K562 (cell line): ENCODE data around the gene PEX19.

ENCODE experiments used
- BHLHE40 ChIP-seq: IDR thresholded peaks from 2 replicates; pipeline ENCODE4 v1.6.1; 2011; ENCODE audit warnings: low read length, improper control_type of control experiment
- CTCF ChIP-seq, 3 experiments: IDR thresholded peaks in 2 of 3; conservative IDR thresholded peaks in 1 of 3; 2 replicates each; pipeline ENCODE4 v1.5.1; 2011 to 2012; ENCODE audit warnings: low read length in 3 of 3, mild to moderate bottlenecking in 3 of 3, control low read depth in 2 of 3, improper control_type of control experiment in 1 of 3, inconsistent platforms in 1 of 3, low read depth in 1 of 3, mixed read lengths in 1 of 3, moderate library complexity in 1 of 3; ENCODE audit not compliant: insufficient read depth in 2 of 3
- FOXK2 ChIP-seq, 2 experiments: fragments of 450-650 bp; IDR thresholded peaks in 1 of 2; conservative IDR thresholded peaks in 1 of 2; 2 replicates each; pipeline ENCODE4 v1.6.1; 2016; ENCODE audit warnings: low read depth in 2 of 2, mild to moderate bottlenecking in 1 of 2
- HNRNPH1 ChIP-seq: fragments of 200-400 bp; formaldehyde crosslinking; optimal IDR thresholded peaks from 2 replicates; pipeline ENCODE3; 2017; ENCODE audit warnings: low read depth, mild to moderate bottlenecking, low read length, moderate library complexity
- MYNN ChIP-seq, 2 experiments: sonication (generic); formaldehyde crosslinking in 1 of 2; IDR thresholded peaks; 2 replicates each; pipeline versions ENCODE4 v1.5.0 to v1.6.1; 2016 to 2020; ENCODE audit warnings: antibody characterized with exemption in 1 of 2, missing genetic modification reagents in 1 of 2
- PRPF4 ChIP-seq: fragments of 200-400 bp; formaldehyde crosslinking; IDR thresholded peaks from one replicate; pipeline ENCODE4 v1.6.1; 2017; ENCODE audit warnings: low read length, low read depth, mild to moderate bottlenecking; ENCODE audit not compliant: insufficient read depth, poor library complexity, severe bottlenecking
- REST ChIP-seq, 2 experiments: fragments of 450-650 bp; formaldehyde crosslinking in 1 of 2; IDR thresholded peaks; 2 replicates each; pipeline versions ENCODE4 v1.4.0 to v1.6.1; 2014 to 2020; ENCODE audit warnings: mild to moderate bottlenecking in 2 of 2, borderline replicate concordance in 1 of 2, low read depth in 1 of 2
- SREBF2 ChIP-seq: sonication (generic); formaldehyde crosslinking; IDR thresholded peaks from 2 replicates; pipeline ENCODE4 v1.4.0; 2020; ENCODE audit warnings: mild to moderate bottlenecking, missing genetic modification reagents
- THAP7 ChIP-seq: fragments of 250-450 bp; sonication (Bioruptor Pico); IDR thresholded peaks from 2 replicates; pipeline ENCODE4 v1.5.0; 2021
- ZBTB43 ChIP-seq: sonication (generic); formaldehyde crosslinking; IDR thresholded peaks from 2 replicates; pipeline ENCODE4 v1.8.0; 2023; ENCODE audit warnings: mild to moderate bottlenecking, missing genetic modification reagents
- ZFP91 ChIP-seq: sonication (generic); formaldehyde crosslinking; IDR thresholded peaks from 2 replicates; pipeline ENCODE4 v1.8.0; 2022; ENCODE audit warnings: mild to moderate bottlenecking, missing genetic modification reagents
- ZKSCAN1 ChIP-seq: fragments of 150-350 bp; IDR thresholded peaks from 2 replicates; pipeline ENCODE4 v1.6.1; 2016; ENCODE audit warnings: low read depth, low read length

GRCh38 chr1:160277330-160277729, 7.6 kb downstream of the PEX19 start:
- TF ChIP-seq PRPF4 (no peak), SREBF2 (CRISPR knock-in tag) (no peak), REST (IDR thresholded peaks at IDR 0.05; ENCODE audit: borderline replicate concordance) (no peak), REST (CRISPR knock-in tag; IDR thresholded peaks at IDR 0.05; ENCODE audit: low read depth) (no peak), BHLHE40 (no peak), CTCF (IDR thresholded peaks at IDR 0.05 in 2 of 3, conservative IDR thresholded peaks at IDR 0.05 in 1 of 3; ENCODE audit: insufficient read depth in 2 of 3, low read depth in 1 of 3, low read length in 3 of 3) (no peak), THAP7 (CRISPR knock-in tag) (no peak), ZKSCAN1 (no peak), MYNN (IDR thresholded peaks at IDR 0.05) (no peak), MYNN (CRISPR knock-in tag; IDR thresholded peaks at IDR 0.05) (no peak), FOXK2 (conservative IDR thresholded peaks at IDR 0.05 in 1 of 2, IDR thresholded peaks at IDR 0.05 in 1 of 2; ENCODE audit: low read depth in 2 of 2) (no peak), ZBTB43 (CRISPR knock-in tag) (no peak), HNRNPH1 (no peak), ZFP91 (CRISPR knock-in tag) (no peak)
